Activated CD8-positive, alpha-beta T cell treated with anti-CD3 and anti-CD28 coated beads for 36 hours (primary cell): ENCODE results near the gene RGS16. TPM values are rescaled to one million over a fixed set of nuclear protein-coding genes. Genes with fewer than 3 reads are reported as not detected.
A peak's percentile ranks its signal among the peaks of the same experiment; 100 is the strongest.

Experiments used
- ATAC-seq: fragments of 200-7000 bp; cut with Tn5 transposase; one replicate; pipeline ENCODE4 v1.10.0; 2021; ENCODE audit warnings: mild to moderate bottlenecking, moderate library complexity
- CTCF ChIA-PET: fragments of 350-600 bp; sonication (Branson Sonifier 250); formaldehyde crosslinking; loops from one replicate; lab custom pipeline; 2021; ENCODE audit warnings: antibody characterized with exemption; lab: Charles Lee
- POLR2A ChIA-PET: fragments of 350-600 bp; sonication (Branson Sonifier 250); formaldehyde crosslinking; loops from one replicate; lab custom pipeline; 2021; ENCODE audit warnings: antibody characterized with exemption; lab: Charles Lee
- DNase-seq: peaks from one replicate; pipeline ENCODE4 v3.0.0-alpha.2; 2020
- H3K27ac Mint-ChIP-seq: one replicate; pipeline ENCODE4 v1.8.0; 2021; ENCODE audit warnings: mild to moderate bottlenecking, mixed read lengths
- H3K27me3 Mint-ChIP-seq: one replicate; pipeline ENCODE4 v1.8.0; 2021; ENCODE audit warnings: mixed read lengths
- H3K36me3 Mint-ChIP-seq: one replicate; pipeline ENCODE4 v1.8.0; 2021; ENCODE audit warnings: low read depth, mixed read lengths
- H3K4me1 Mint-ChIP-seq: one replicate; pipeline ENCODE4 v1.8.0; 2021; ENCODE audit warnings: low read depth, mixed read lengths
- H3K4me3 Mint-ChIP-seq: one replicate; pipeline ENCODE4 v1.8.0; 2021; ENCODE audit warnings: mild to moderate bottlenecking, moderate library complexity, mixed read lengths
- H3K9me3 Mint-ChIP-seq: one replicate; pipeline ENCODE4 v1.8.0; 2021; ENCODE audit warnings: mixed read lengths
- intact Hi-C: fragments of 100-400 bp; cut with micrococcal nuclease; formaldehyde crosslinking; loops from one replicate; pipeline ENCODE4 v1.10.0; 2022
- total RNA-seq, 2 experiments: library from RNA; stranded (reverse); gene quantifications; one replicate each; pipeline ENCODE4 v1.2.3, GENCODE V29; 2021
- TF ChIP-seq, protein P1 (sequence below): fragments of 200-600 bp; IDR thresholded peaks from one replicate; pipeline ENCODE4 v1.8.0; 2022; ENCODE audit warnings: antibody characterized with exemption, mild to moderate bottlenecking

RGS16 gene
- total RNA-seq, 2 experiments from 2014 or later, result 33.8 to 35.6 TPM

DNA sequence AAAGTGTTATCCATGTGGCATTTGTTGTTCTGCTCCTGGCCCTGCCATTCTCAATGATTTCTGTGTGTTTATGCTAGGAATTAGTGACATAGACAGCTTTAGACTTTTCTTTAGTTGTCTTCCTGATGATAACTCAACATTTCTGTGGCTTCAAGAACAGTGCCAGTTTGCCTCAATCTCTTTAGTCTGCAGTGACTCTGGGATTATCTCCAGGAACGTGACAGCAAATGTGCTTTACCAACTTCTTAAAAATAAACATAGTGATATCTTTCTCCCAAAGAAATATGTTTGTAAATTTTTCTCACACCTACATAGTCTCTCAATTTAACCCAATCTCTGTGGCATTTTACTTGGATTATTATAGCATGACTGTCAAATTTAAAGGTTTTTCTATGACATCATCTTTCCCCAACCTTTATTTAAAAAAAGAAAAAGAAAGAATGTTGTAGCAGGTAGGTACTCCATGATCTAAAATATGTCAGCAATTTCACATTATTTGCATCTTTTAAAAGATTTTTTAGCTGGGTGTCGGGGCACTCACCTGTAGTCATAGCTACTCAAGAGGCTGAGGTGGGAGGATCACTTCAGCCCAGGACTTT is 39.7 kb downstream of the RGS16 start:
- Mint-ChIP-seq H3K36me3 (no peaks in the 10 kb centered on the region), H3K4me3 (no peak overlapping the region), H3K9me3 (no peaks in the 10 kb centered on the region)

DNA sequence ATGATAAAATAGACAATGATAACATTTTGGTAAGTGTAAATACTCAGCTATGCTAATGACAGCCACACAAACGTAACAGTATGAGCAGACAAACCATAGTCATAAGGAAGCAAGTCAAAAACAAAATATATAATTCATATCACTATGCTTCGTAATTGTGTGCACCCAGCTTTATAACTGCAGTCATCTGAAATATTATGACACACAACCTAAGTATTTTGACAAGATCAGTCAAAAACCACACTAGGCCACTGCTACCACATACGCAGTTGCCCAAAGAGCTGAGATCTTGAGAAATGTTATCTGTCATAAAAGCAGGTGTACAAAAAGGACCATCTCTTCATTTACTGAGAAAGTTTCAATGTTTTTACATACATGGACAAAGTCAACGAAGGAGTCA is 41.1 kb downstream of the RGS16 start:
- ChIA-PET POLR2A (interaction anchor here (0.6 kb wide), 1 partner anchor 227 kb away, joined by 3 read pairs; no protein-coding TSS in a partner anchor), CTCF (no interaction called here)
- Mint-ChIP-seq H3K36me3 (no peaks in the 10 kb centered on the region), H3K4me3 (no peak overlapping the region), H3K9me3 (no peaks in the 10 kb centered on the region), H3K27me3 (no peaks in the 10 kb centered on the region), H3K27ac (no peak overlapping the region), H3K4me1 (no peaks in the 10 kb centered on the region)
- no peak for ATAC-seq
- intact Hi-C loops, result no loop called here
- no peak for DNase-seq
- TF ChIP-seq, protein P1, sequence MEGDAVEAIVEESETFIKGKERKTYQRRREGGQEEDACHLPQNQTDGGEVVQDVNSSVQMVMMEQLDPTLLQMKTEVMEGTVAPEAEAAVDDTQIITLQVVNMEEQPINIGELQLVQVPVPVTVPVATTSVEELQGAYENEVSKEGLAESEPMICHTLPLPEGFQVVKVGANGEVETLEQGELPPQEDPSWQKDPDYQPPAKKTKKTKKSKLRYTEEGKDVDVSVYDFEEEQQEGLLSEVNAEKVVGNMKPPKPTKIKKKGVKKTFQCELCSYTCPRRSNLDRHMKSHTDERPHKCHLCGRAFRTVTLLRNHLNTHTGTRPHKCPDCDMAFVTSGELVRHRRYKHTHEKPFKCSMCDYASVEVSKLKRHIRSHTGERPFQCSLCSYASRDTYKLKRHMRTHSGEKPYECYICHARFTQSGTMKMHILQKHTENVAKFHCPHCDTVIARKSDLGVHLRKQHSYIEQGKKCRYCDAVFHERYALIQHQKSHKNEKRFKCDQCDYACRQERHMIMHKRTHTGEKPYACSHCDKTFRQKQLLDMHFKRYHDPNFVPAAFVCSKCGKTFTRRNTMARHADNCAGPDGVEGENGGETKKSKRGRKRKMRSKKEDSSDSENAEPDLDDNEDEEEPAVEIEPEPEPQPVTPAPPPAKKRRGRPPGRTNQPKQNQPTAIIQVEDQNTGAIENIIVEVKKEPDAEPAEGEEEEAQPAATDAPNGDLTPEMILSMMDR, result no peak

More for the DNA sequence above, 39.7 kb downstream of the RGS16 start:
- TF ChIP-seq, protein P1, result no peak
- Mint-ChIP-seq H3K27me3 (no peaks in the 10 kb centered on the region), H3K27ac (no peak overlapping the region), H3K4me1 (no peaks in the 10 kb centered on the region)
- intact Hi-C loops, result no loop called here
- ATAC-seq (no peak), DNase-seq (no peak)
- ChIA-PET CTCF (no interaction called here), POLR2A (no interaction called here)

DNA sequence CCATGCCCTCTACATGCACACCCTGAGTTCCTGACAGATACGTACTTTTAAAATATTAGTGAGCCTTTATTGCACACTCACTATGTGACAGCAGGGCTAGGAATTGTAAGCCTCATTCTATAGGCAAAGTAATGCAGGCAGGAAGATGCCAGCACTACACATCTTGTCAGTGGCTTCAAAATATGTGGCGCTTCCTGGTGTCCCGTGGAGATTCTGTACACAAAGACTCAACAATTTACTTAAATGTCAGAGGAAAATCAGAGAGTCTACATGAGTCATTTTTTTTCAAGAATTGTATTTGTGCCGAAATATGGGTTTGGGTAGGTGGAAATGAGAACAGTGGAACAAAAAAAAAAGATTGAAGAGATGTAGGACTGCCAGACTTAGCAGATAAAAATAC is 42.7 kb downstream of the RGS16 start:
- CTCF ChIA-PET, result interaction anchor here (0.6 kb wide), 1 partner anchor 83 kb away, joined by 4 read pairs; no protein-coding TSS in a partner anchor
- H3K27me3 Mint-ChIP-seq, result no peaks in the 10 kb centered on the region
- no peak overlapping the region for H3K27ac Mint-ChIP-seq
- intact Hi-C loops, result no loop called here
- TF ChIP-seq, protein P1, result no peak
- no peaks in the 10 kb centered on the region for H3K4me1 Mint-ChIP-seq
- ATAC-seq (peak; percentile 37), DNase-seq (no peak)
- H3K9me3 Mint-ChIP-seq, result no peaks in the 10 kb centered on the region
- H3K4me3 Mint-ChIP-seq, result no peak overlapping the region
- POLR2A ChIA-PET, result interaction anchor here (1.7 kb wide), 1 partner anchor 8 kb away, joined by 3 read pairs; no protein-coding TSS in a partner anchor
- H3K36me3 Mint-ChIP-seq, result no peaks in the 10 kb centered on the region

DNA sequence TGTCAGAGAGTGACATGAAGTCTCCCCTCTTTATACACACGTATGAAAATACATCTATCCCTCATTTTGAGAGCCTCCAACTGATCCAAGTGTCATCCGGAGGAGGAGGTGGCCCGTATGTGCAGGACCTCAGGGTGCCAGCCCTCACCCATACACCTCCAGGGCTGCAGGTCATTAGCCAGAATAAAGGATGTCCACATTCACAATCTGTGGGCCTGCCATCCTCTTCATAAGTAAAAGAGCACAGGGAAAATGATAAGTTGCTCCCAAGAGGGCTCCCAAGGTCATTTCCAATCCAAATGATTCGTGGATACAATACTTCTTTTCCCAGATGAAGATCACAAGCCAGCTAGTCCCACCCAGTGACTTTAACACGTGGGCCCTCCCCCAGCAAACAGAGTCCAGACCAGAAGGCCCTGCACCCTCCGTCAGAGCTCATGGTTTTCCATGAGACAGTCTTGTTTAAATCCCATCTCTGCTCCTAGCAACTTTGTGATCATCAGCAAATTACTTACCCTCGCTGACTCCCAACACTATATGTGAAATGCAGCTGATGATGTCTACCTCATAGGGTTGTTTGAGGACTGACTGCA is 43.7 kb downstream of the RGS16 start:
- CTCF ChIA-PET, result no interaction called here

DNA sequence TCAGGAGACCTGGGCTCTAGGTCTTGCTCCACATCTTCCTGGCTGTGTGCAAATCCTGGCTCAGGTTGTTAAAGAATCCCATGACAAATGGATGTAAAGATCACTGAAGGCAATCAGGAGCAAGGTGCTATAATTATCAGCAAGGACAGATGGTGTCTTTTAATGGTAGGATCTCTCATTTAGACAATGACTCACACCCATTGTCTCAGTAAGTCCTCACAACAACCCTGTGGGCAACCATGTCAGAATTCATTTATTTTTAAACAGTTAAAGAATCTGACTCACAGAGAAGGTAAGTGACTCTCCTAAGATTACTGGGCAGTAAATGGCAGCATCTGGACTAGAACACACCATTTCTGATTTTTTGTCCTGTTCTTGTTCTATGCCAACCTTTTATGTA is 47.9 kb downstream of the RGS16 start:
- Mint-ChIP-seq H3K36me3 (no peaks in the 10 kb centered on the region), H3K27me3 (no peaks in the 10 kb centered on the region), H3K9me3 (peaks cover 6% of the 10 kb centered on the region), H3K4me1 (no peaks in the 10 kb centered on the region), H3K4me3 (no peak overlapping the region), H3K27ac (no peak overlapping the region)
- intact Hi-C loops, result no loop called here
- POLR2A ChIA-PET, result no interaction called here
- peak; percentile 47 for ATAC-seq
- DNase-seq, result no peak
- CTCF ChIA-PET, result no interaction called here
- TF ChIP-seq, protein P1, result no peak

More for the DNA sequence above, 43.7 kb downstream of the RGS16 start:
- no peak for ATAC-seq
- no peaks in the 10 kb centered on the region for H3K27me3 Mint-ChIP-seq
- no peak overlapping the region for H3K27ac Mint-ChIP-seq
- no peaks in the 10 kb centered on the region for H3K36me3 Mint-ChIP-seq
- DNase-seq, result no peak
- no peaks in the 10 kb centered on the region for H3K9me3 Mint-ChIP-seq
- H3K4me1 Mint-ChIP-seq, result no peaks in the 10 kb centered on the region
- POLR2A ChIA-PET, result no interaction called here
- TF ChIP-seq, protein P1, result no peak
- no peak overlapping the region for H3K4me3 Mint-ChIP-seq
- intact Hi-C loops, result no loop called here
